ENCODE measurements around the gene ZBTB40. TPM values are rescaled to one million over a fixed set of nuclear protein-coding genes. Genes with fewer than 3 reads are reported as not detected.

Gene ZBTB40
- total and polyA plus RNA-seq, 4 donors = 6.6 to 19.3 (median 12.0) TPM

DNA sequence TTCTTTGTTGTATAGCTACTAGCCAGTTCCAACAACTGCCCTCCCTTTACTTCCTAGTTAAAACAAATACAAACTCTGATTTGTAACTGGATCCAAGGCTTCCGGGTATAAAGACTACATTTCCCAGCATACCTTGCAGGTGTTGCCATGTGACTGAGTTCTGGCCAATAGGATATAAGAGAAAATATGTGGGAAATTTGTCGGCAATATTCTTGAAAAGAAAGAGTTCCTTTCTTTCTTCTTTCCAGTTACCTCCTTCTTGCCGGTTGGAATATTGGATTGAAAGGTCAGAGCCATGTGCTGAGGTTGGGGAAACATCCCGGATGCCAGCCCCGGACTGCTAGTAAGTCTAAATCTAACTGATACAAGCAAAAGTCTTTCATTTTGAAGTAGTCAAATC, 23.0 kb upstream of the ZBTB40 start:
- Histone ChIP-seq H3K27ac (ENCODE audit: low read depth in 1 of 2, low read length in 1 of 2) (no peak overlapping the region), H3K4me1 (ENCODE audit: control insufficient read depth in 5 of 5, insufficient read depth in 5 of 5, low read length in 5 of 5) (no peaks in the 10 kb centered on the region), H3K9me3 (ENCODE audit: control insufficient read depth in 4 of 4, insufficient read depth in 3 of 4, low read length in 3 of 4) (peaks cover 0 to 2% (median 0%) of the 10 kb centered on the region in 4 donors), H3K4me3 (no peak overlapping the region), H3K27me3 (ENCODE audit: control insufficient read depth in 3 of 3, insufficient read depth in 3 of 3, low read length in 2 of 3) (no peaks in the 10 kb centered on the region), H3K36me3 (ENCODE audit: control insufficient read depth in 4 of 4, insufficient read depth in 4 of 4, low read length in 4 of 4) (no peaks in the 10 kb centered on the region), H3K9ac (ENCODE audit: insufficient read depth in 1 of 2, low read length in 2 of 2) (no peak overlapping the region)
- TF ChIP-seq, protein P1, sequence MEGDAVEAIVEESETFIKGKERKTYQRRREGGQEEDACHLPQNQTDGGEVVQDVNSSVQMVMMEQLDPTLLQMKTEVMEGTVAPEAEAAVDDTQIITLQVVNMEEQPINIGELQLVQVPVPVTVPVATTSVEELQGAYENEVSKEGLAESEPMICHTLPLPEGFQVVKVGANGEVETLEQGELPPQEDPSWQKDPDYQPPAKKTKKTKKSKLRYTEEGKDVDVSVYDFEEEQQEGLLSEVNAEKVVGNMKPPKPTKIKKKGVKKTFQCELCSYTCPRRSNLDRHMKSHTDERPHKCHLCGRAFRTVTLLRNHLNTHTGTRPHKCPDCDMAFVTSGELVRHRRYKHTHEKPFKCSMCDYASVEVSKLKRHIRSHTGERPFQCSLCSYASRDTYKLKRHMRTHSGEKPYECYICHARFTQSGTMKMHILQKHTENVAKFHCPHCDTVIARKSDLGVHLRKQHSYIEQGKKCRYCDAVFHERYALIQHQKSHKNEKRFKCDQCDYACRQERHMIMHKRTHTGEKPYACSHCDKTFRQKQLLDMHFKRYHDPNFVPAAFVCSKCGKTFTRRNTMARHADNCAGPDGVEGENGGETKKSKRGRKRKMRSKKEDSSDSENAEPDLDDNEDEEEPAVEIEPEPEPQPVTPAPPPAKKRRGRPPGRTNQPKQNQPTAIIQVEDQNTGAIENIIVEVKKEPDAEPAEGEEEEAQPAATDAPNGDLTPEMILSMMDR (IDR thresholded peaks at IDR 0.05; ENCODE audit: control extremely low read depth, extremely low read depth) = no peak
- no peak for ATAC-seq (ENCODE audit: insufficient read depth, low FRiP score)
- DNase-seq = peak in 2 of 3 donors; percentile 55 to 73
- whole genome bisulfite sequencing, 2 donors = 31 to 60% methylated on average over 5 of the region's 5 CpGs

DNA sequence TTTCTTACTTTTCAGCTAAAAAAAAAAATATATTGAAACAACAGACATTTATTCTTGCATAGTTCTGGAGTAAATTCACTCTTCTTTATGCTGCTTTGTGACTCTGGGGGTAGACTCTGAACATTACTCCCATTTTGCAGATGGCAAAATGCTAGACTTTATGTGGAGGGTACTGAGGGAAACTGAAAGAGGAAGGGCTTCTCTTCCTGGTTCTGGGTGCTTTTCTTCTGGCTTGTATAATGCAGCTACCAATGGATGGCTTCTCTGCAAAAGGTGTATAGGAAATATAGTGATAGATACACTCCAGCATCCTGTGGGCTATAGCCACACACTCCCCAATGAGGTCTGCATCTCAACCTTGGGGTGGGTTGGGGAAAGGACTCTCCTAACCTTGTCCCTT, 19.7 kb upstream of the ZBTB40 start:
- H3K9me3 ChIP-seq (ENCODE audit: control insufficient read depth in 4 of 4, insufficient read depth in 3 of 4, low read length in 3 of 4) = no peaks in the 10 kb centered on the region
- ATAC-seq (ENCODE audit: insufficient read depth, low FRiP score) (no peak), DNase-seq (no peak)
- H3K9ac ChIP-seq (ENCODE audit: insufficient read depth in 1 of 2, low read length in 2 of 2) = no peak overlapping the region
- H3K27me3 ChIP-seq (ENCODE audit: control insufficient read depth in 3 of 3, insufficient read depth in 3 of 3, low read length in 2 of 3) = no peaks in the 10 kb centered on the region
- H3K4me1 ChIP-seq (ENCODE audit: control insufficient read depth in 5 of 5, insufficient read depth in 5 of 5, low read length in 5 of 5) = no peaks in the 10 kb centered on the region
- H3K36me3 ChIP-seq (ENCODE audit: control insufficient read depth in 4 of 4, insufficient read depth in 4 of 4, low read length in 4 of 4) = no peaks in the 10 kb centered on the region
- no peak overlapping the region for H3K4me3 ChIP-seq
- H3K27ac ChIP-seq (ENCODE audit: low read depth in 1 of 2, low read length in 1 of 2) = no peak overlapping the region
- TF ChIP-seq, protein P1 (IDR thresholded peaks at IDR 0.05; ENCODE audit: control extremely low read depth, extremely low read depth) = no peak

DNA sequence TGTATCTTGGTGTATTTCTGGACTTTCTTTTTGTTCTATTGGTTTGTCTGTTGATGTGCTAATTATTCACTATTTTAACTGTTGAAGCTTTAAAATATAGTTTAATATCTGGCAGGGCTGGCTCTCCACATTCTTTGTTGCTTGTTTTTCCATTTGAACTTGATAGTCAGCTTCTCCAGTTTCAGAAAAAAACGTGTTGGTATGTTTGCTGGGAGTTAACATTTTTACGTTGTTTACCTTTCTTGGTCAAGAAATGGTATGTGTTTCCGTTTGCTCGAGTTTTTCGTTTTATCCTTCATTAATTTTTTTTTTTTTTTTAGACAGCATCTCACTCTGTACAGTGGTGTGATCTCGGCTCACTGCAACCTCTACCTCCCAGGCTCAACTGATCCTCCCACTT, 16.9 kb upstream of the ZBTB40 start:
- no peaks in the 10 kb centered on the region for H3K9me3 ChIP-seq (ENCODE audit: control insufficient read depth in 4 of 4, insufficient read depth in 3 of 4, low read length in 3 of 4)
- ATAC-seq (ENCODE audit: insufficient read depth, low FRiP score) (no peak), DNase-seq (peak in 1 of 3 donors; percentile 51)
- H3K4me1 ChIP-seq (ENCODE audit: control insufficient read depth in 5 of 5, insufficient read depth in 5 of 5, low read length in 5 of 5) = no peaks in the 10 kb centered on the region
- H3K27ac ChIP-seq (ENCODE audit: low read depth in 1 of 2, low read length in 1 of 2) = no peak overlapping the region
- WGBS, 2 donors = 49 to 78% methylated on average over 6 of the region's 6 CpGs
- no peak overlapping the region for H3K9ac ChIP-seq (ENCODE audit: insufficient read depth in 1 of 2, low read length in 2 of 2)
- H3K36me3 ChIP-seq (ENCODE audit: control insufficient read depth in 4 of 4, insufficient read depth in 4 of 4, low read length in 4 of 4) = no peaks in the 10 kb centered on the region
- no peak overlapping the region for H3K4me3 ChIP-seq
- no peaks in the 10 kb centered on the region for H3K27me3 ChIP-seq (ENCODE audit: control insufficient read depth in 3 of 3, insufficient read depth in 3 of 3, low read length in 2 of 3)
- TF ChIP-seq, protein P1 (IDR thresholded peaks at IDR 0.05; ENCODE audit: control extremely low read depth, extremely low read depth) = no peak

DNA sequence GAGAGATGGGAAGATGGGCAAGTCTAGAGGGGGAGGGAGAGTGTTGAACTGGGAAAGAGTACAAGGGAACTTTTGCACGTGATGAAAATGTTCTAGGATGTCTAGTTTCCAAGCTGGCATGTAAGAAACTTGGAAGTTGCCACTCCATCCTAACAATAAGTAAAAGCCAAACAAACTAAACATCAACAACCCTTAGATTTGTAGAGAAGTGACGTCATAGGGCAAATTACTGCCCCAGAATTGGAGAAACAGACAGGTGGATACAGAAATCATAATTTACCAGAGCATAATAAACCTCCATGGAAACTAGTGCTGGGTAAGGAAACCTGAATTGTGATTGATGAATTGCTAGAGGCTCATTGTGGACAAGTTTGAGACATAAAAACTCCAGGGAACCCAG, 14.7 kb upstream of the ZBTB40 start:
- peaks cover 0 to 6% (median 3%) of the 10 kb centered on the region in 4 donors for H3K9me3 ChIP-seq (ENCODE audit: control insufficient read depth in 4 of 4, insufficient read depth in 3 of 4, low read length in 3 of 4)
- ATAC-seq (ENCODE audit: insufficient read depth, low FRiP score) = no peak
- H3K4me1 ChIP-seq (ENCODE audit: control insufficient read depth in 5 of 5, insufficient read depth in 5 of 5, low read length in 5 of 5) = no peaks in the 10 kb centered on the region
- no peak overlapping the region for H3K27ac ChIP-seq (ENCODE audit: low read depth in 1 of 2, low read length in 1 of 2)
- WGBS, 2 donors = 69 to 93% methylated on average over 2 of the region's 2 CpGs
- DNase-seq = no peak
- H3K9ac ChIP-seq (ENCODE audit: insufficient read depth in 1 of 2, low read length in 2 of 2) = no peak overlapping the region
- no peak overlapping the region for H3K4me3 ChIP-seq
- no peaks in the 10 kb centered on the region for H3K27me3 ChIP-seq (ENCODE audit: control insufficient read depth in 3 of 3, insufficient read depth in 3 of 3, low read length in 2 of 3)
- TF ChIP-seq, protein P1 (IDR thresholded peaks at IDR 0.05; ENCODE audit: control extremely low read depth, extremely low read depth) = no peak
- no peaks in the 10 kb centered on the region for H3K36me3 ChIP-seq (ENCODE audit: control insufficient read depth in 4 of 4, insufficient read depth in 4 of 4, low read length in 4 of 4)

Measured in lung (tissue), 12 donors.